ENCODE data around the gene MISP.
"Not testable (repeated sequence)": the region's sequence is repeated elsewhere in the genome, so short reads cannot be mapped to it uniquely, and the experiment has no call there.

Gene MISP

DNA sequence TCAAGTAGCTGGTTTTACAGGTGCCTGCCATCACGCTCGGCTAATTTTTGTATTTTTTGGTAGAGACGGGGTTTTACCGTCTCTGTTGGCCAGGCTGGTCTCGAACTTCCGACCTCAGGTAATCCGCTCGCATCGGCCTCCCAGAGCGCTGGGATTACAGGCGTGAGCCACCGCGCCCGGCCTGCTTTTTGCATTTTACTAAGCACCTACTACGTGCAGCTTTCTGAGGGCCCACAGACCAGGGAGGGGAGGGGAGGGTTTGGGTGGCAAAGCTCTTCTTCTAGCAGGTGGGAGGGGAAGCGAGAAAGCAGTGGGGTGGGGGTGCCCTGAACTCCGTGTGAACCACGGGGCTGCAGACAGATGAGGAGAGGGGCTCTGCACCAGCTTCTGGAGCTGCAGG is 27.2 kb upstream of the MISP start:
- no peak for DNase-seq (ENCODE audit: low spot score)

DNA sequence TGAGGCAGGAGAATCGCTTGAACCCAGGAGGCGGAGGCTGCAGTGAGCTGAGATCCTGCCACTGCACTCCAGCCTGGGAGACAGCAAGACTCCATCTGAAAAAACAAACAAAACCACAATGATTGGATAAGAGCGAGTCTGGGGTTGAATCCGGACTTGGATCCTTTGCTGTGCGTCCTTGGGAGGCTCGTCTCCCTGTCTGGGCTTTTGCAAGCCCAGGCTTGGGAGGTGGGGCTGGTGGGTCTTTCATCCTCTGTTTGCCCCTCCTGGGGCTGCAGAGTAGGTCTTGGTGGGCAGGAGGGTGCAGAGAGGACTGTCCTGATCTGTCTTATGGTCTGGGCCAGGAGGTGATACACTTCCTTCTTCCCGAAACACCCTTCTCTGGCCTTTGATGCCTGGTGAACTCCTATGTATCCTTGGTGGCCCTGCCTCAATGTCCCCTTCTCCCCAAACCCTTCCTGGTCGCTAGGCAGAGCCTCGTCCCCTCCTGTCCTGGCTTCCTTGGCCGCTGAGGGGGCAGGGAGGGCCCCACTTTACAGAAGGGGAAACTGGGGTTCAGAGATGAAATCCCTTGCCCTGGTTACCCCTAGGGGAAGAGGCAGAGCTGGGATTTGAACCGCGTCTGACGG is 25.3 kb upstream of the MISP start:
- DNase-seq (ENCODE audit: low spot score), result no peak

DNA sequence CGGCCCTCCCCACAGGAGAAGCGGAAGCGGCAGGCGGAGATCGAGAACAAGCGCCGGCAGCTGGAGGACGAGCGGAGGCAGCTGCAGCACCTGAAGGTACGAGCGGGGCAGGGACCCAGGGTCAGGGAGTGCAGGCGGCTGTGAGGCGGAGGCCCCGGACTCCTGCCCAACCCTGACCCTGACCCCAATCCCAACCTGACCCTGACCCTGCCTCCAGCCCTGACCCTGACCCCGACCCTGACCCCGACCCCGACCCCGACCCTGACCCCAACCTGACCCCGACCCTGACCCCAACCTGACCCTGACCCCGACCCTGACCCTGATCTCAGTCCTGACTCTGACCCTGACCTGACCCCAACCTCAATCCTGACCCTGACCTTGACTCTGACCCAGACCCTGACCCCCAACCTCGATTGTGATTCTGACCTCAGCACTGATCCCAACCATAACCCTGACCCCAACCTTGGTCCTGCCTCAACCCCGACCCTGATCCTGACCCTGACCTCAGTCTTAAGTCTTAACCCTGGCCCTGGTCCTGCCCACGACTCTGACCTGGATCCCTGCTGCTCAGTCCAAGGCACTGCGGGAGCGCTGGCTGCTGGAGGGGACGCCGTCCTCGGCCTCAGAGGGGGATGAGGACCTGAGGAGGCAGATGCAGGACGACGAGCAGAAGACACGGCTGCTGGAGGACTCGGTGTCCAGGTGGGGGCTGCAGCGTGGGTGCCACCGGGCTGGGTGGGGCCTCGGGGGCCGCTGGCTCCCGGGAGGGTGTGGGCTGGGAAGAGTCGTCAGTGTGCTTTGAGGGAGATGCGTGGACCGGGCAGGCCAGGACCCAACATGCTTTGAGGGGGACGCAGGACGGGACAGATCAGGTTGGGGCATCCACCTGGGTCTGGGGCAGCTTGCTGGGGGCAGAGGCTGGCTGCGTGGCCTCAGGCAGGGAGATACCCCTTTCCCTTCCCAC is 23.6 kb upstream of the MISP start:
- no peak for DNase-seq (ENCODE audit: low spot score)

DNA sequence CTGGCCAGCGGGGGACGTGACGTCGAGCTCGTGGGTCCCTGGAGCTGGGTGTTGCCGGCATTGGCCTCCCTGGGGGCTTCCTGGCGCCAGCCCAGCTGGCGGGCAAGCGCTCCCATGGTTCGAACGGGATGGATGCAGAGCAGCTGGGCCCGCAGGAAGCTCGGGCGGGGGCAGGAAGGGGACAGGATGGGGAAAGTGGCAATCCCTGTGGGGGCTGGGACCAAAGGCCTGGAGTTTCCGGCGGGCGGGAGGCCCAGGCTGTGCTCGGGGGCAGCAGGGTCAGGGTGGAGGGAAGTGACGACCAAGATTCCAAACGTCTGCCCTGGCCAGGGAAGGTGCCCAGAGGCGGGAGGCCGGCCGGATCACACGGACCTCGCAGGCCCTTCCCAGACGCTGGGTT is 22.9 kb upstream of the MISP start:
- DNase-seq (ENCODE audit: low spot score), result no peak

DNA sequence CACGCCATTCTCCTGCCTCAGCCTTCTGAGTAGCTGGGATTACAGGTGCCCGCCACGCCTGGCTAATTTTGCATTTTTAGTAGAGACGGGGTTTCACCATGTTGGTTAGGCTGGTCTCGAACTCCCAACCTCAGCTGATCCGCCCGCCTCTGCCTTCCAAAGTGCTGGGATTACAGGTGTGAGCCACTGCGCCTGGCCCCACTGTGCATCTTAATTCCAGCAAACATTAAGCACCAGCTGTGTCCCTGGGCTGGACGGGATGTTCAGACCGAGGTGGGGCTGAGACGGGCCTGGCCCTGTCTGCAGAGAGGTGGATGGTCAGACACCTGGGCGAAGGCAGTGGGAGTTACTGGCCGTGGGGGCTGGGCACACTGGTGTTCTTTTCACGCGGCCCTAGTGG is 21.3 kb upstream of the MISP start:
- not testable (repeated sequence) for DNase-seq (ENCODE audit: low spot score)

DNA sequence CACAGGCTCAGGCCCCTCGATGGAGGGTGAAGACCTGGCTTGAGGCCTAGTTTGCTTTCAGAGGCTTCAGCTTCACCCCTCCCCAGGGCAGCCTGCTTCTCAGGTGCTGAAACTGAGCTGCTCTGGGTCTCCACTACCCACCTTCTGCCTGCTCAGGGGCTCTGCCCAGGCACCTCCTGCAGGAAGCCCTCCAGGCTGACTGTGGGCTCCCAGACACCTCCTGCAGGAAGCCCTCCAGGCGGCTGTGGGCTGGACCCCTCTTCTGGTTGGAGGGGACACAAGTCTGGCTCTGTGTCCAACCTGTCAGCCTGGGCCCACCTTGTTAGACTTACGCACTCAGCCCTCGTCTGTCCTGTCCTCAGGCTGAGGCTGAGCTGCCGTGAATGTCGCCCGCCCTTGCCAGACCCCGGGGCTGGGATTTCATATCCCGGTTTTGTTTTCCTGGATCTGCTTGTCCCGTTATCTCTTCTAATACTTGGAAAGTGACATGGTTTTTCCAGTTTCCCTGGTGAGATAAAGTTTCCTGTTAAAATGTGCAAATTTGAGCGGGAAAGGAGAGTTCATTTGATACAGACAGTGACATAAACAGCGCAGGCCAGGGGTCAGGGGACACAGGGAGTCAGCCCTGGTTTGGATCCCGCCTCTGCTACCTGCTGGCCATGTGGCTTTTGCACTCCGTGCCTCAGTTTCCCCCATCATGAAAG is 20.8 kb upstream of the MISP start:
- DNase-seq (ENCODE audit: low spot score), result no peak

DNA sequence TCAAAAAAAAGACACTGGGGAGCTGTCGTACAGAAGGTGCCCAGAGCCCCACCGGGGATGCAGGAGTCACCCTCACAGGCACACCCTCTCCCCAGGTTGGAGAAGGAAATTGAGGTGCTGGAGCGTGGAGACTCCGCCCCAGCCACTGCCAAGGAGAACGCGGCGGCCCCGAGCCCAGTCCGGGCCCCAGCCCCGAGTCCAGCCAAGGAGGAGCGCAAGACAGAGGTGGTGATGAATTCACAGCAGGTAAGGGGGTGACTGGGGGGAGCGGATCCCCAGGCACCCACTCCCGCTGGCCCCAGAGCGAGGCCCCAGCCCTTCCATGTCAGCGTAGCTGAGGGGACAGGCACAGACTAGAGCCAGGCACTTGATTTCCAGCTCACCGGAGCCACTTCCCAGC is 19.9 kb upstream of the MISP start:
- no peak for DNase-seq (ENCODE audit: low spot score)

DNA sequence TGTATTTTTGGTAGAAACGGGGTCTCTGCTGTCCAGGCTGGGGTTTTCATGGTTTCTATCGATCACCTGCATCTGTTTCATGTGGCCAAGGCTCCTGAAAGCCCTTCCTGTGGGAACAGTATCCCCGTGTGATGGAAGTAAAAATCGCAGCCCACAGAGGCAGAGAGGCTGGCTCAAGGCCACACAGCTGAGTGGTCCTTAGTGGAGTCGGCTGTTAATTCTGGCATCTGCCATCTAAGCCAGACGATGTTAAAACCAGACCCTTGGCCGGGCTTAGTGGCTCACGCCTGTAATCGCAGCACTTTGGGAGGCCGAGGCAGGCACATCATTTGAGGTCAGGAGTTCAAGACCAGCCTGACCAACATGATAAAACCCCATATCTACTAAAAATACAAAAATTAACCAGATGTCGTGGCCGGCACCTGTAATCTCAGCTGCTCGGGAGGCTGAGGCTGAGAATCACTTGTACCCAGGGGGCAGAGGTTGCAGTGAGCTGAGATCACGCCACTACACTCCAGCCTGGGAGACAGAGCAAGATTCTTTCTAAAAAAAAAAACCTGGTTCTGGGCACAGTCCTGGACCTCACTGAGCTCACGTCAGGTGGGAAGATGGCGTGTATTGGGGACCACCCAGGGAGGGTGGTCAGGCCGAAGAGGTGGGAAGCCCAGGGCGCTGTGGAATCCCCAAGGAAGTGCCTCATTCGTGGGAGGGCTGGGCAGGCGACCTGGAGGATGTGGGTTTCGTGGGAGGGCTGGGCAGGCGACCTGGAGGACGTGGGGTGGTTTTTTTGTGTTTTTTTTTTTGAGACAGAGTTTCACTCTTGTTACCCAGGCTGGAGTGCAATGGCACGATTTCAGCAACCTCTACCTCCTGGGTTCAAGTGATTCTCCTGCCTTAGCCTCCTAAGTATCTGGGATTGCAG is 18.5 kb upstream of the MISP start:
- DNase-seq (ENCODE audit: low spot score), result no peak

DNA sequence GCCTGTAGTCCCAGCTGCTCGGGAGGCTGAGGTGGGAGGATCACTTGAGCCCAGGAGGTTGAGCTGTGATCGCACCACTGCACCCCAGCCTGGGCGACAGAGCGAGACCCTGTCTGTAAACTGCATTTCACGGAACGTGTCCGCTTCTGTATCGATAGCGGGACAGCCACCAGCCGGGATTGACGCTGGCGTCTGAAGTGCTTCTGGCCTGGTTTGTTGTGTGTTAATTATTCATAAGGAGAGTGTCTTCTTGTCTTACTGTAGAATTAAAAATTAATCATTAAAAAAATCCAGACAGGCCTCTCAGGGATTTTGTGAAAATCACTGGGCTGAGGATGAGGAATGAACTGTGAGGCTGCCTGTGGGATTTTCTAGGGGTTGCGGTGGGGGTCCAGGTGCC is 16.2 kb upstream of the MISP start:
- DNase-seq (ENCODE audit: low spot score), result no peak

DNA sequence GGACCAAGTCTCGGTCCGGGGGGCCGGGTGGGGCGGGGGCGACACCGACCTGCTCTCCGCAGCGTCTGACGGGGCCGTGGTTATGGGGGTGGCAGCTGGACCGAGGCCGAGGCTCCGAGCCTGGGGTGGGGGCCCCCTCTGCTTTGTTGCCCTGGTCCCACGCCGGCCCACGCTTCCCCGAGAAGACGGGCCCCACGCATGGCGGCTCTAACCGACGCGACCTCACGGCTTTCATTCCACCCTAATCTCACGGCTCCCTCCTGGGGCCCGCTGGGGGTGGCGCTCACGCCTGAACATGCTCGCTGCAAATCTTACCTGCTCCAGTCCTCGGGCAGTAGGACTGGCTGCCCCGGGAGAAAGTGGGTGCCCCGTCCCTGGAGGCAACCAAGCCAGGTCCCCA is 14.8 kb upstream of the MISP start:
- DNase-seq (ENCODE audit: low spot score), result no peak

DNA sequence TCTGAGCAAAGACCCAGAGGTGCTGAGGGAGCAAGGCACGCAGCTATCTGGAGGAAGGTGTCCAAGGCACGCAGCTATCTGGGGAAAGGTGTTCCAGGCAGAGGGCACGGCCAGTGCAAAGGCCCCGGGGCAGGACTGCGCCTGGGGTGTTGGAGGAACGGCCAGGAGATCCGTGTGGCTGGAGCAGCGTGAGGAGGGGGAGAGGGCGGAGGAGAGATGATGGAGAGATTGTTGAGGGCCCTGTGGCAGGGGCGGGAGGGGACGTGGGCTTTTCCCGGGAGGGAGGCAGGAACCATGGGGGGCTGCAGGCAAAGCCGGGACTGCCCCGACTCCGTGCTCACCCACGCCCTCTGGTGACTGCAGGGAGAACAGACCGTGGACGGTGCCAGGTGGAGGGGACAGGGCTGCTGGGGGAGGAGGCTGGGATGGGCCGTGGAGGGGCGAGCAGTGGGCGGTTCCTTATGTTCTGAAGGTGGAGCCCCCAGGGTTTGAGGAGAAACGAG is 13.3 kb upstream of the MISP start:
- peak; percentile 33 for DNase-seq (ENCODE audit: low spot score)

DNA sequence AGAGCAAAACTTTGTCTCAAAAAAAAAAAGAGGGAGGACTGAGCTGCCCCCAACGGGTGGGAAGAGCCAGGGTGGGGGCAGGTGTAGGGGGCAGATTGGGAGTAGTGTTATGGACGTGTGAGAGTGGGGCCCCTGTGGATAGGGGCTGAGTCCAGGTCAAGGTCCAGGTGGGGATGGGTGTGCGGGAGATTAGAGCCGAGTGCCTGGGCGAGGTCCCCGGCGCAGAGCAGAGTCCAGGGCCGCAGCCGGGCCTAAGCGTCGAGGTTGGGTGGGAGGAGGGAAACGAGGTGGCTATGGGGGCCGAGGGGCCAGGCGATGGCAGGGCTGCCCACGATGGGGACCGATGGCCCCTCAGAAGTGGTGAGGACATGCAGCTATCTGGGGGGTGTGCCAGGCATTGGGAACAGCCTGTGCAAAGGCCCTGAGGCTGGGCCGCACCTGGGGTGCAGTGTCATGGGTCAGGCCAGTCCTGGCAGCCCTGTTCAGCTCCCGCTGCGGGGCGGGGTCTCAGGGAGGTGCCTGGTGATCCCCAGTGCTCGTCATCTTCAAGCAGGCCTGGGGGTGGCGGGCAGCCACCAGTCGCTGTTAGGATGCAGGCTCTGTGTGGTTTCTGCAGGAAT is 12.3 kb upstream of the MISP start:
- no peak for DNase-seq (ENCODE audit: low spot score)

DNA sequence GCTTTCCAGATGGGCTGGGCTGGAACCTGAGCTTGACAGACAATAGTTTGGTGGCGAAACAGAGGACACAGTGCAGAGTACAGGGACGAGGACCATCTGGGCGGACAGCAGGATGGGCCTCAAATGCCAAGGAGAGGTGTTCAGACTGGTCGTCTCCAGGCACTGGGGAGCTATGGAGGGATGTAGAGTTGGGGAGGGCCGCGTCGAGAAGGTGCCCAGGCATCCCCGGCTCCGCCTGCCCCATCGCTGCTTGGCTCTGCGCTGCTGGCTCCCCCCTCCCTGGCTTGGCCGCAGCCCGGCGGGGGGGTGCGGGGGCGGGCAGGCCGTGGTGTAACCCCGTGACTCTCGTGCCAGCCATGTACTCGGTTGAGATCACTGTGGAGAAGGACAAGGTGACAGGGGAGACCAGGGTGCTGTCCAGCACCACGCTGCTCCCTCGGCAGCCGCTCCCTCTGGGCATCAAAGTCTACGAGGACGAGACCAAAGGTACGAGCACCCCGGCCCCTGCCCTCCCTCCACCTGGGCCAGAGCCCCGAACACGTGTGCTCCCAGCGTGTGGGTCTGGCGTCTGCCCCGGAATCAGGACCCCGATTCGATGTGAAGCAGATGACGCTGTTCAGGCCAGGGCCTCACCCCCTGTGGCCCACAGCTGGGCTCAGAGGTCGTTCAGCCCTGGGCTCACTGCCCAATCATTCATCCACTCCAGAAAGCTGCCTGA is 10.8 kb upstream of the MISP start:
- peak; percentile 24 for DNase-seq (ENCODE audit: low spot score)

DNA sequence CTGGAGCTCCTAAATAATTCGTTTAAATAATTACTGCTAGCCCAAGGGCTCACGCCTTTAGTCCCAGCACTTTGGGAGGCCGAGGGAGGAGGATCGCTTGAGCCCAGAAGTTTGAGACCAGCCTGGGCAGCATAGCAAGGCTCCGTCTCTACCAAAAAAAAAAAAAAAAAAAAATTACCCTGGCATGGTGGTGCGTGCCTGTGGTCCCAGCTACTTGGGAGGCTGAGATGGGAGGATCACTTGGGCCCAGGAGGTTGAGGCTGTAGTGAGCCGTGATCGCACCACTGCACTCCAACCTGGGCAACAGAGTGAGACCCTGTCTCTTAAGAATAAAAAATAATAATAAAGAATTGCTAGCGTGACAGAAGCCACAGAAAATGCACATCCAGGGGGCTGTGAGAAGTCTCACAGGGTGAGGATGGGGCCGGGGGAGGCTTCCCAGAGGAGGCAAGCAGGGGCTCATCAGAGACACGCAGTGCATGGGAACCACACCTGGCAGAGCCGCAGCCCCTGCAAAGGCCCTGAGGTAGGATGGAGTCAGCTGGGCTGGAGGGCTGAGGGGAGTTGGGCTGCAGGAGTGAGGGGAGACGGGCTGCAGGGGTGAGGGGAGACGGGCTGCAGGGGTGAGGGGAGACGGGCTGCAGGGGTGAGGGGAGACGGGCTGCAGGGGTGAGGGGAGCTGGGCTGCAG is 10.0 kb upstream of the MISP start:
- DNase-seq (ENCODE audit: low spot score), result not testable (repeated sequence)

DNA sequence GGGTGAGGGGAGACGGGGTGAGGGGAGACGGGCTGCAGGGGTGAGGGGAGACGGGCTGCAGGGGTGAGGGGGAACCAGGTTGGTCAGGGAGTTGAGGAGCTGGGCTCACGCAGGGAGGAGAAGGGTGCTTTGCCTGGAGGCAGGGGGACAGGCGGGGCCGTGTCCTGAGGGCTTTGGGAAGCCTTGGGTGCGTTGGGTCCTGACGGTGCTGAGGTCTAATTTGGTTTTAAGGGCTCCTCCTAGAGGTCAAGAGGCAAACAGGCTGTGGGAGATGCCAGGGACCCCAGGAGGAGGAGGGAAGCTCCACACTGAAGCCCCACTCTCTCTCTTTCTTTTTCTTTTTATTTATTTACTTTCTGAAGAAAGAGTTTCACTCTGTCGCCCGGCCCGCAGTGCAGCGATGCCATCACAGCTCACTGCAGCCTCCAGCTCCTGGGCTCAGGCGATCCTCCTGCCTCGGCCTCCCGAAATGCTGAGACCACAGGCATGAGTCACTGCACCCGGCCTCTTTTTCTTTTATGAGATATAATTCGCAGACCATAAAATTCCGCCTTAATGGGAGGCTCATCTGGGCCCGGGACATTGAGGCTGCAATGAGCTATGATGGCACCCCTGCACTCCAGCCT is 9.3 kb upstream of the MISP start:
- peak; percentile 34 for DNase-seq (ENCODE audit: low spot score)

DNA sequence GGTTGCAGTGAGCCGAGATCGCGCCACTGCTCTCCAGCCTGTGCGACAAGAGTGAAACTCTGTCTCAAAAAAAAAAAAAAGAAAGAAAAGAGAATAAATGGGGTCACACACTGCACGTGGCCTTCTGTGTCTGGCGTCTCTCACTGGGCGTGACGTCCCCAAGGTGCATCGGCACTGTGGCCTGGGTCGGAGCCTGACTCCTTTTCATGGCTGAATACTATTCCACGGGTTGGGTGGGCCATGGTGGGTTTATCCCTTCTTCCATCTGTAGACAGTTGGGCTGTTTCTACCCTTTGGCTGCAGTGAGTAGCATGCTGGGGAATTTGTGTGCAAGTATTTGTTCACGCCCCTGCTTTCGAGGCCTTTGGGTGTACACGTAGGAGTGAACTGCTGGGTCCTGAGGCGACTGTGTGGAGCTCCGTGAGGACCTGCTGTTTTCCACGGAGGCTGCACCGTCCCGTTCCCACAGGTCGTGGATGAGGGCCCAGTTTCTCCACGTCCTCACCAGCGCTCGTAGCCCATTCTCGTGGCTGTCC is 8.3 kb upstream of the MISP start:
- DNase-seq (ENCODE audit: low spot score), result no peak

DNA sequence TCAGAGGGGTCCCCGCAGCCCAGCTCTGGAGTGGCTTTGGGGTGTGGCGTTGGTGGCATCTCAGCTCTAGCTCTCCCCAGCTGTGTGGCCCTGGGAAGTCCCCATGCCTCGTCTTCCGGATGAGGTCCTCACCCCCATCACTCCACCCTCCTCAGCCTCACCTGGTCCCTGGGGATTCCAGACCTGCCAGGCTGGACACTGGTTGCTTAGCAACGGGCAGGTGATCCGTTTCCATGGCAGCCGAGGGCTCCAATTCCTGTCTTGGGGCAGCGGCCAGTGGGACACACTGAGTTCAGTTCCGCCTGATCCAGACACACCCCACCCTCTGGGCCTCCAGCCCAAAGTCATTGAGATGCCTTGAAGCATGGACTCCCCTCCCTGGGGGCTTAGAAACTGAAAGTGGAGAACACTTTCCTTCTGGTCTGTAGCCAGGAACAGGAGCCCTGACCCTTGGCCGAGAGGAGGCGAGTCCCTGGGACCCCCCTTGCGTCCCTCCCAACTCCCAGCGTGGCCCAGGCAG is 7.7 kb upstream of the MISP start:
- no peak for DNase-seq (ENCODE audit: low spot score)

DNA sequence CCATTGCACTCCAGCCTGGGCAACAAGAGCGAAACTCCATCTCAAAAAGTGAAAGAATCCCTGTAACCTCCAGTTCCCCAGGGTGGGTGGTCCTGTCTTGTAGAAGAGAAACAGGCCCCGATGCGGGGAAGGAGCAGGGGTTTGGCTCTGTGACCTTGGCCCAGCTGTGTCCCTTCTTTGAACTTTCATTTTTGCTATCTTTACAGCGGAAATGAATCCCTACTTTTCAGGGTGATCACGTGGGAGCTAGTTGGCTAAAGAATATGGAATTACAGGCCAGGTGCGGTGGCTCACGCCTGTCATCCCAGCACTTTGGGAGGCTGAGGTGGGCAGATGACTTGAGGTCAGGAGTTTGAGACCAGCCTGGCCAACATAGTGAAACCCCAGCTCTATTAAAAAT is 5.8 kb upstream of the MISP start:
- not testable (repeated sequence) for DNase-seq (ENCODE audit: low spot score)

All from cerebellar cortex (tissue), 1 donor.